ENCODE measurements around the gene TRMT10C.
"Not testable (repeated sequence)": the region's sequence is repeated elsewhere in the genome, so short reads cannot be mapped to it uniquely, and the experiment has no call there.

The TRMT10C gene

GRCh38 chr3:101561630-101562328, at the start of gene TRMT10C:
Gene TRMT10C, plus strand, starts transcription at chr3:101561868. Its CDS starts 2,914 bp downstream, at chr3:101564782.
- peak; percentile 96 for DNase-seq

DNA sequence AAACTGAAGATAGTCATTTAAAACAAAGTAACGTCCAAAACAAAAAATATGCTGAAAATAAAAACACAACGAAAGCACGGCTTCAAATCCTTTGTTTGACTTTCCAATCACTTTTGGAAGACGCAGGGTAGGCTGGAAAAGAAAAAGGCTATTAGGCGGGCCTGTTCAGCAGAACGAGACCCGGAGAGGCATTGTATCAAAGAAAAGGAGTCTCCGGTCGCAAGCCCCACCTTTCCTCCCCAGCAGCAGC, 49.3 kb upstream of the TRMT10C start:
- peak; percentile 33 for DNase-seq

DNA sequence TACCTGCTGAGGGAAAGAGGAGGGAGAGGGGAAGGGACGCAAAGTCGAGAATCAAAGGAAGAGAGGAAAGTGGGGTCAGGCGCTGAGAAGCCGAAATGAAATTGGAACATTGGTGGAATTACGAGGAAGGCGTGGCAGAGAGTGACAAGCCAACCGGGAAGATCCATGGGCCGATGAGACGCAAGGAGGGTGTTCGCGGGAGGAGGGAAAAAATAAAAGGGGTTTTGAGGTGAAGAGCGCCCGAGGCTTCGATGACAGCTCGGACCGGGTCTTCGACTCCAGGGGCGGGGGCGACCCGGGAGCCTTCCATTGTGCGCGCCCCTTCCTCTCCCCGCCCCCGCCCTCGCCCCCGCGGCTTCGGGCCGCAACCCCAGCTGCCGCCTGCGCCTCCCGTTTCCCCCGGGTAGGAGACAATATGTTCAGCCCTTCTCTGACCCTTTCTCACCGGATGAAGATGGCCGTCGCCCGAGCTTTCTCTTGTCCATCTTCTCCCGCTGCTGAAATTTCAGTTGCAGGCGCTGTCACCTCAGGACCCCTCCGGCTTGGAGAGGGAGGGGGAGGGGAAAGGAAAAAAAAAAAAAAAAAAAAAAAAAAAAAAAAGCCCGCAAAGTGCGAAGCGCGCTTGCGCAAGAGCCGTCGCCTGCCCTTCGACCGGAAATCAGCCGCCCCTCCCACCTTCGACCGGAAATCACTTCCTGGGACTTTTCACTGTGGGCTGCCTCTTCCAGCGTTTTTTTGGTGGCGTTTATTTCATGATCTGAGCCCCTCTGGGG, 48.8 kb upstream of the TRMT10C start, which contains the start of gene SENP7:
Gene SENP7 (minus strand): TSS at position 567 of the 773 bp plus-strand sequence. CDS start 82 bp downstream, at position 485.
- peak; percentile 78 for DNase-seq

- DNase-seq: no peak
These were observed 48.2 kb upstream of the TRMT10C start for GRCh38 chr3:101513419-101513986.

DNA sequence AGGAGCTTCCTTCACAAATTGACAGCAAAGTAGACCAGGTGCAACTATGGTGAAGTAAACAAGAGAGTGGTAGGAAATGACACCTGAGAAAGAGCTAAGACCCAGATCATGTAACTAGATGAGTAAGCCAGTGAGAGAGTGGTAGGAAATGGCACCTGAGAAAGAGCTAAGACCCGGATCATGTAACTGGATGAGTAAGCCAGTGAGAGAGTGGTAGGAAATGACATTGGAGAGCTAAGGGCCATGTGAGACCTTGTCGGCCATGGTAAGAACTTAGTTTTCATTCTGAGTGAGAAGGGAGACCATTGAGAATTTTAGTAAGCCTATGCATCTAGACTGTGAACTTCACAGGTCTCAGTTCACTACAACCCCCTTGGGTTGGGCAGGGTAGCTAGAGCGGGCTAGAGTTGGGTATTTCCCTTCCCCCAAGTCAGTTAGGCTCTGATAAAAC, 43.2 kb upstream of the TRMT10C start:
- DNase-seq: peak; percentile 42

DNA sequence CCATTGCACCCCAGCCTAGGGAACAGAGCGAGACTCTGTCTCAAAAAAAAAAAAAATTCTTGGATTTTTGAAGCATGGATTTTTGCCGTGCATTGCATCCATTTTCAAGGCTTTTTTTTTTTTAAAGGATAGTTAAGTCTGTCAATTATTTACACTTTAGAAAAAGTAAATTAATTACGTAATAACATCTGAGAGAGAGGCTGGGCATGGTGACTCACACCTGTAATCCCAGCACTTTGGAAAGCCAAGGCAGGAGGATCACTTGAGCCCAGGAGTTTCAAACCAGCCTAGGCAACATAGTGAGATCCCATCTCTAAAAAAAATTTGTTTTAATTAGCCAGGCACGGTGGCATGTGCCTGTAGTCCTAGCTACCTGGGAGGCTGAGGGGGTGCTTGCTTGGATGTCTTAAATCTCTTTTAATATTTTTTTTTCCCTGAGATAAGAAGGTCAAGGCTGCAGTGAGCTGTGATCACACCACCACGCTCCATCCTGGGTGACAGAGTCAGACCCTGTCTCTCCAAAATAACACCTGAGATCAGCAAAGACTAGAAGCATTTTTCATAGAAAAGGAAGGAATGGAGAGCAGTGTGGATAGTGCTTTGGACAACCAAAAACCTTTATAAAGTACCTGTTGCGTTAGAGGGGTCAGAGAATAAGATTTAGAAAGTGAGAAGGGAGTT, 41.8 kb upstream of the TRMT10C start:
- DNase-seq: no peak

GRCh38 chr3:101521211-101521701, 40.4 kb upstream of the TRMT10C start:
- DNase-seq: no peak

- DNase-seq: no peak
These were observed 34.2 kb upstream of the TRMT10C start for GRCh38 chr3:101527441-101527840.

GRCh38 chr3:101527906-101528305, 33.8 kb upstream of the TRMT10C start:
- no peak for DNase-seq

- DNase-seq: no peak
These were observed 31.6 kb upstream of the TRMT10C start for GRCh38 chr3:101529816-101530685.

- DNase-seq: no peak
These were observed 31.0 kb upstream of the TRMT10C start for GRCh38 chr3:101530686-101531047.

DNA sequence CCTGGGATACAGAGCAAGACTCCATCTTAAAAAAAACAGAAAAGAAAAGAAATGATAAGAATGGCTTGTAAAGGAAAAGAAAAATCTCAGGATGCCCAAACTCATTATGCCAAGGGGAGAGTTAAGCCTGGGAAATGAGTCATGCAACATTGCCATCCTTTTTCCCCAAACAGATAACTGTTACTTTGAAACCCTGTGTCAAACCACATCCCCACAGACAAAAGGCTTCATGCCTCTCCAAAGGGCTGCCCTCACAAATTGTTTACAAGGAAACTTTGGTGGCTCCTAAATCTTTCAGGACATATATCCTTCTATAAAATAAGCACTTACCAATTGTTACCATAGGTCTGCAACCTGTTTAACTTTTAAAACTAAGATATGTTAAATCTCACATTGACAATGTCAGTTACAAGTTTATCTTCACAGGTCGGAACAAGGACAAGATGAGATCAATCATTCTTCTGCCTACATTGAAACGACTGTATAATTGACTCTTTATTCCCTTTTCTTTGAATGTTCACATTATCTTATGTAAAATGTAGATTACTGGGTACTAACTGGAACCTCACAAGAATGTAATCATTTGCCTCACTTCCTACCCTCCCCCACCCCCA, 30.1 kb upstream of the TRMT10C start:
- DNase-seq: no peak

- no peak for DNase-seq
These were observed 28.7 kb upstream of the TRMT10C start for GRCh38 chr3:101532783-101533602.

GRCh38 chr3:101533603-101533968, 28.1 kb upstream of the TRMT10C start:
- no peak for DNase-seq

DNA sequence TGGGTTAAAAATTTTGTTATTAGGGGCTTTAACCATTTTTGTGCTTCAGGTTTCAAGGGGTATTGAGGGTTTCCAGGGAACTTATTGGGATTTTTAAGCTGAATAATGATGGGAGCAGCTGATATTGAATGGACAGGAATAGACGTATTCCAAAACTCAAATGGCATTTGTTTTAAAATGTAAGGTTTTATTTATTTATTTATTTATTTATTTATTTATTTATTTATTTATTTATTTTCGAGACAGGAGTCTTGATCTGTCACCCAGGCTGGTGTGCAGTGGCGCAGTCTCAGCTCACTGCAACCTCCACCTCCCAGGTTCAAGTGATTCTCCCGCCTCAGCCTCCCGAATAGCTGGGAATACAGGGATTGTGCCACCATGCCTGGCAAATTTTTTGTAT, 26.4 kb upstream of the TRMT10C start:
- DNase-seq: no peak

GRCh38 chr3:101536266-101536665, 25.4 kb upstream of the TRMT10C start:
- DNase-seq: no peak

- not testable (repeated sequence) for DNase-seq
These were observed 24.7 kb upstream of the TRMT10C start for GRCh38 chr3:101536955-101537354.

DNA sequence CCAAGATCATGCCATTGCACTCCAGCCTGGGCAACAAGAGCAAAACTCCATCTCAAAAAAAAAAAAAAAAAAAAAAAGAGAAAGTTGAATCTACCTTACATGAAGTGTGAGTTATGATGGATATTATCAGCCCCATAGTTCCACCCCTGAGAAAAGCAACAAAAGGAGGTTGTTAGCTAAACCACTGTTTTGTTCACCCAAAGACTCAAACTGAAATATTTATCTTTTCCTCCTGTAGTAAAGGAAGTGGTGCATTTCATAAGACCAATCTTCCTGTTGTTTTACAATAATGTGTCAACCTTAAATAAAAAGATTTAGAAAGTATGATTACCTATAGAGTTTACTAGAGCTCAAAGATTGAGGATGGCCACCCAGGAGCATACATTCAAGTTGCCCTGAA, 18.7 kb upstream of the TRMT10C start:
- no peak for DNase-seq

DNA sequence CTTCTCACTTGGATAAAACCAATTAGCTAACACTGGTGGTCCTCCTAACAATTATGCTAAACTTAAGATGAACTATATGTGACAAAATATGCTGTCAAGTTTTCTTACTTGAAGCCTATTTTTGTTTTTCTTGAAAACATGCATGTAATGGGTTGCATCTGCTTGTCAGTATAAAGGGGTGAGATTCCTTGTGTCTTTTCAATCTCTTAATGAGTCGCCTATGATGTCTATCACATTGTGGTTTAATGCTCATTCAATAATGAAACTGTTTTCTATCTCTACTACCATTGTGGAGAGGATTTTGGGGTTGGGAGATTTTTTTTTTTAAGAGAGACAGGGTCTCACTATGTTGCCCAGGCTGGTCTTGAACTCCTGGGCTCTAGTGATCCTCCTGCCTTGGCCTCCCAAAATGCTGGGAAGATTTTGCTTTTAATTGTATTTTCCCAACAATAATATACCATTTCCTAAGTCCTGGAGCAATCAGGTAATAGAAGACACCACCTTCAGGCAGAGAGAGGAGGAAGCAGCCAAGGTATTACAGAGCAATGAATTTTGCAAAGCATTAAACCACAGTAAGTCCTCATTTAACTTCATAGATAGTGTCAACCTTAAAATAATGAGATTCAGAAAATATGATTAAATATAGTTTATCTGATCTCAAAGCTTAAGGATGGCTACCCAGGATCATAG, 17.4 kb upstream of the TRMT10C start:
- DNase-seq: no peak

DNA sequence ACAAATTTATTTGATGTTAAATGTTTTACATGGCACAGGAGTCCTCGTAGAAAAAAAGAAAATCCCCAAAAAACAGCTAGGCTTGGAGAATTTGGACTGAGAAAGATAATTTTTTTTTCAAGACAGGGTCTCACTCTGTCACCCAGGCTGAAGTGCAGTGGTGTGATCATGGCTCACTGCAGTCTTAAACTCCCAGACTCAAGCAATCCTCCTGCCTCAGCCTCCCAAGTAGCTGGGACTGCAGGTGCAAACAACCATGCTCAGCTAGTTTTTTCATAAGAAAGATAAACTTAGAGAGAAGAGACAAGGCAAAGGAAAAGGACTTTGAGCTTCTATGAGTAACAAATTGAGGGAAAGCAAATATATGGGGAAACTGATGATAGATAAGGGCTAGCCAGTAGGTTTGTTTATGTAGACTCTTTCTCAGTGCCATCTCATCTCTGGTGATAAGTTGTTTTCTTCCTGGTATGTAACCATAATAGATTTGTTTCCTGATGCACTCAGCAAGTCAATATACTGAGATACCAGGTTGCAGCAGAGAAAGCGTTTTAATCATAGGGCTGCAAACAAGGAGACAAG, 13.1 kb upstream of the TRMT10C start:
- DNase-seq: no peak

Data from activated naive CD4-positive, alpha-beta T cell treated with Interleukin-2 at 50 U/mL for 16 hours (primary cell).